GM19397 (cell line): Measurements from ENCODE around the gene TPRX1.
"Not testable (repeated sequence)": the region's sequence is repeated elsewhere in the genome, so short reads cannot be mapped to it uniquely, and the experiment has no call there.

Source experiments
- ATAC-seq: cut with Tn5 transposase; IDR thresholded peaks from one replicate; pipeline ENCODE4 v1.9.1; 2021; ENCODE audit warnings: mild to moderate bottlenecking, moderate library complexity; ENCODE audit not compliant: unreplicated experiment

TPRX1 gene

GRCh38 chr19:47804451-47804850 is at the start of gene TPRX1:
Gene TPRX1 (minus strand): TSS chr19:47804551. CDS start chr19:47804539, 12 bp downstream.
- ATAC-seq = not testable (repeated sequence)

GRCh38 chr19:47853003-47853402 is 48.7 kb upstream of the TPRX1 start:
- ATAC-seq = no peak

- no peak for ATAC-seq
These were observed 44.6 kb upstream of the TPRX1 start for GRCh38 chr19:47848823-47849473.

- no peak for ATAC-seq
These were observed 44.1 kb upstream of the TPRX1 start for GRCh38 chr19:47848425-47848822.

GRCh38 chr19:47842941-47843340 is 38.6 kb upstream of the TPRX1 start:
- ATAC-seq = no peak

- no peak for ATAC-seq
These were observed 35.6 kb upstream of the TPRX1 start for GRCh38 chr19:47839913-47840312.

GRCh38 chr19:47839411-47839810 is 35.1 kb upstream of the TPRX1 start:
- ATAC-seq = no peak

GRCh38 chr19:47836038-47836437 is 31.7 kb upstream of the TPRX1 start:
- ATAC-seq = no peak

GRCh38 chr19:47832723-47833122 is 28.4 kb upstream of the TPRX1 start:
- ATAC-seq = no peak

- no peak for ATAC-seq
These were observed 22.4 kb upstream of the TPRX1 start for GRCh38 chr19:47826800-47827199.

- ATAC-seq = no peak
These were observed 20.0 kb upstream of the TPRX1 start for GRCh38 chr19:47824396-47824795.

GRCh38 chr19:47821460-47822020 is 17.2 kb upstream of the TPRX1 start, which contains the start of gene CRX:
Gene CRX (plus strand): TSS chr19:47821937. CDS start chr19:47834444, 12,507 bp downstream.
- ATAC-seq = no peak

GRCh38 chr19:47820410-47820809 is 16.1 kb upstream of the TPRX1 start:
- no peak for ATAC-seq

- no peak for ATAC-seq
These were observed 15.5 kb upstream of the TPRX1 start for GRCh38 chr19:47819858-47820257.

- ATAC-seq = not testable (repeated sequence)
These were observed 13.9 kb upstream of the TPRX1 start for GRCh38 chr19:47818221-47818620.

GRCh38 chr19:47816270-47816669 is 11.9 kb upstream of the TPRX1 start:
- ATAC-seq = not testable (repeated sequence)

GRCh38 chr19:47813995-47814328 is 9.6 kb upstream of the TPRX1 start:
- no peak for ATAC-seq

GRCh38 chr19:47813304-47813994 is 9.1 kb upstream of the TPRX1 start:
- no peak for ATAC-seq

GRCh38 chr19:47806435-47806834 is 2.1 kb upstream of the TPRX1 start:
- no peak for ATAC-seq

- ATAC-seq = no peak
These were observed 962 bp upstream of the TPRX1 start for GRCh38 chr19:47805313-47805712.

- ATAC-seq = not testable (repeated sequence)
These were observed 680 bp downstream of the TPRX1 start for GRCh38 chr19:47803671-47804070.

- not testable (repeated sequence) for ATAC-seq
These were observed 1.2 kb downstream of the TPRX1 start for GRCh38 chr19:47803148-47803547.
